HG03342 (cell line): ENCODE measurements around the gene P2RY2.
"Not testable (repeated sequence)": the region's sequence is repeated elsewhere in the genome, so short reads cannot be mapped to it uniquely, and the experiment has no call there.

Experiments used
- ATAC-seq: cut with Tn5 transposase; IDR thresholded peaks from one replicate; pipeline ENCODE4 v1.9.1; 2021; ENCODE audit warnings: mild to moderate bottlenecking, moderate library complexity; ENCODE audit not compliant: unreplicated experiment

P2RY2 gene

DNA sequence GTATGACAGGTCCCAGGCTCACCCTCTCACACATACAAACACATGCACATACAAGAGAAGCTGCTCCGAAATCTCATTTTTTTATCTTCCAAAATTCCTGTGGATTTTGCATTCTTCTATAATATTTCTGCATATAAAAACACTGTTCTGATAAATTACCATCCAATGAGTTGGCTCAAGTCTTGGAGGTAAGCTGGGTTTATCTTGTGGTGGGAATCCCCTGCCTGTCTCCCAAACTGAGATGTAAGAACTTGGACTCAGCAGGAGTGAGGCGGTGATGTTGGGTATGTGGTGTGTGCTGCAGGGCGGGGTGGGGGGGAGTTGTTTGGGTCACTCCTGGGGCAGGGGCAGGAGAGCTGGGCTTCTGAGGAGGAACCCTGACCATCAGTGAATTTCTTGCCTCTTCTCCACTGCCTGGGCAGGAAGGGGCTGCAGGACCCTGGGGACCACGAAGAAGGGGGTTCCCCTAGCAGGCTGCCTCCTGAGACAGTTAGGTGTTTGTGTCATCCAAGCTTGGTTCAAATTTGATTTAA lies 47.3 kb downstream of the P2RY2 start:
- no peak for ATAC-seq

DNA sequence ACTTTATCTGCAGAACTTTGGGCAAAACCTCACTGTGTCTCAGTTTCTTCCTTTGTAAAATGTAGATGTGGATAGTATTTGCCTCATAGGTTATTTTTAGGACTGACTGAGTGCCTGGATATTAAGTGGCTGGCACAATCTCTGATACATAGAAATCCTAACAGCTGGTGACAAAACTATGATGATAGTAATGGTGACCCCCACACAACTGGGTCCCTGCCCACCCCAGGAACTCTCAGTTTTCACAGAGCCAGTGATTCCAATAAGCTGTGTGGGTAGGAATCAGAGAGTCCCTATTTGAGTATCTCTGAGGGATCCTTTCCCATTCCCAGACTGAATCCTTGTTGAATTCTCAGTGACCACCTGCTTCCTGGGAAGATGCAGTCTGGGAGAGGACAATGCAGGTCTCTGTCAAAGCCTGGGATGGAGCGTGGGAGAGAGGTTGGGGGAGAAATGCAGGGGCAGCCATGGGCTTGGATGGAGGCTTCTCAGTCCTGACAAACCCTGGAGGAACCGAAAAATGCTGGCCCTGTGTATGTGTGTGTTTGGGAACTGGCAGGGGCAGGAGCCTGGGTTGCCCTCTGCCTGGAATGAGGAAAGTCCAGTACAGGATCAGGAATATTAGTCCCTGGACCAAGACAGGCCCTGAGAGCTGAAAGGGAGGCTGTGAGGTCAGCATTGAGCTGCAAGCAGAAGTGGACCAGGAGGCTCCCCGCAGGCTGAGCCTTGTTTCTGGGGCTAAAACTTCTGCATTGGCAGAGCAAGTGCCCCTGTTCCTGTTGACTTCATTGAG lies 48.0 kb downstream of the P2RY2 start:
- ATAC-seq, result no peak

DNA sequence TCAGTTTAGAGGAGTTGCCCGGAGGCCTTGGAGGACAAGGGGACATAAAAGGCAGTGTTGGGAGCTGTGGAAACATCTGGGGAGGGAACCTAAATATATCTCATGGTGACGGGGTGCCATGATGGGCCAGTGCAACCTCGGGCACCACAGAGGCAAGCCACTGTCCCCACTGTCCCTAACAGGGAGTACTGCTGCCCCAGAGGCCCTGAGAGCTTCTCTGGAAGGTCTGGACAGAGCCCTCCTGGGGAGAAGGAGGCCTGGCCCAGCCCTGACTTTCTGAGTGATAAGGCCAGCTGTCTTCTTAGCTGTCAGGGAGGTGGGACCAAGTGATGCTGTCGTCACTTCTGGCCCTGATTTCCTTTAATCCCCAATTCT lies 48.6 kb downstream of the P2RY2 start:
- no peak for ATAC-seq

DNA sequence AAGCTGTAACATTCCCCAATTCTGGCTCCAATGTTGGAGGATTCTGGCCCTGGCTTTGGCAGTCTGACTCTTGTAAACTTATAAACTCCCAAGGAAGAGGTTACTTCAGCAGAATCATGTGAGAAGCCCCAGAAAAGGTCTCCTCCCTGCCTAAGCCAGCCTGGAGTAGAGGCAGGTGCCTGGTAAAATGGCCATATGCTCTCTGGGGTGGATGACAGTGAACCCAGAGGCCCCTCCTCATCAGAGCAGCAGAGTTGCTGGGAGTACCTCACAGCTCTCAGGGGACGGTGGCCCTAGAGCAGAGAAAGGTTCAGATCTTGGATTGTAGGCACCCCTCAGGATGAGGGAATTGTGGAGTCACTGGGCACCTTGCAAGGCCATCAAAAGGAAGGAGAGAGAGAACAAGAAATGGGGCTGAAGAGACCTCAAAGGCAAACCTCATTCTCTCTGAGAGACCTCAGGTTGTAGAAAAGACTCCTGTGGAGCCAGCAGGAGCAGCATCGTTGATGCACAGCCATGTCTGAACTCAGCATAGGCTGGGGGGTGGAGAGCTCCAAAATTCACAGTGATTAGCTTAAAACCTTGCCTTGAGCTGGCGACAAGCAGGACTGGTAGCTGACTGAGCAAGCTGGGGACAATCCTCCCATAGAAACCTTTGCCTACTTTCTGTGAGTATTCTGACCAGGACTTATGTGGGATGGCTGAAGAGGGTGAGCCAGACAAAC lies 49.2 kb downstream of the P2RY2 start:
- no peak for ATAC-seq

DNA sequence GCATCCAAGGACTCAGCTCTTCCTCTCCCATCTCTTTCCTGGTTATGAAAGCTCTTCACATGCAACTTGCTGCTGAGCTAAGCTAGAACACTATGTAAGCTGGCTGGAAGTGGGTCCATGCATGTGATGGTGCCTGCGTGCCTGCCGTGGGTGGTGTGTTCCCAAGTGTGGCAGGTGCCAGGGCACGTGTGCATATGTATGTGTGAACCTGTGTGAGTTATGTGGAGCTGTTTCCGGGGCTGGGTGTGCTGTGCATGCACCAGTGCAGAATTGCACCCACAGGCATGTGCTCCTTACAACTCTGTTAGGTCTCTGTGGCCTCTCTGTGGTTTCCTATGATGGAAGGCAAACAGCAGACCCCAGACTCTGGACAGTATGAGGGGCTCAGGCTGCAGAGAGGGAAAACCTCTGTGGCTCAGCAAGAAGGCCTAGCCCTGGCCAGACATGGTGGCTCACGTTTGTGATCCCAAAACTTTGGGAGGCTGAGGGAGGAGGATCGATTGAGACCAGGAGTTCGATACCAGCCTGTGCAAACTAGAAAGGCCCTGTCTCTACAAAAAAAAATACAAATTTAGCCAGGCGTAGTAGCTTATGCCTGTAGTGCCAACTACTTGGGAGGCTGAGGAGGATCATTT lies 49.9 kb downstream of the P2RY2 start:
- no peak for ATAC-seq

DNA sequence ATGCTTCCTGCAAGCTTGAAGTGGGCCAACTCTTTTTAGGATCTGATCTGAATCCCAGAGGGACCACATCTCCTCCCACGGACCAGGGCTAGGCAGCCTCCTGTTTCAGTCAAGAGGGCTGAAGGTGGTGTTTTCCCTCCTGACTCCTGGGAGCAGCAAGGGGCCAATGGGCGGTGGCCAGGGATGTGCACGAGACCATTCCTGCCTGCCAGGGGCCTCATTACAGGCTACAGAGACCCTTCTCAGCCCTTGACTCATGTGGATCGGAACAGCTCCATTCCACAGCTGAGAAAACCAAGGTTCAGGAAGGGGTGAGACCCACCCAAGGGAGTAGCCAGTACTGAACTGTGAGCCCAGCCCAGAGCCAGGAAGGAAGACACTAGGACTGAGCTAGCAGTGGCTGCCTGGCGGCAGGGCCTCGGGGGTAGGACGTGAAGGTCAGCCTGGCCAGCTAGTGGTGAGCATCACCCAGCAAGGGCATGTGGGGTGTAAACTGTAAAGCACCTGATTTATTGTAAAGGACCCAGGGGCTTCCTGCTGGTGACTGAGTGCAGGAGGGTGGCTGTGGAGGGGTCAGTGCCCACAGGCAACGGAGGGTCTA lies 50.7 kb downstream of the P2RY2 start:
- no peak for ATAC-seq

DNA sequence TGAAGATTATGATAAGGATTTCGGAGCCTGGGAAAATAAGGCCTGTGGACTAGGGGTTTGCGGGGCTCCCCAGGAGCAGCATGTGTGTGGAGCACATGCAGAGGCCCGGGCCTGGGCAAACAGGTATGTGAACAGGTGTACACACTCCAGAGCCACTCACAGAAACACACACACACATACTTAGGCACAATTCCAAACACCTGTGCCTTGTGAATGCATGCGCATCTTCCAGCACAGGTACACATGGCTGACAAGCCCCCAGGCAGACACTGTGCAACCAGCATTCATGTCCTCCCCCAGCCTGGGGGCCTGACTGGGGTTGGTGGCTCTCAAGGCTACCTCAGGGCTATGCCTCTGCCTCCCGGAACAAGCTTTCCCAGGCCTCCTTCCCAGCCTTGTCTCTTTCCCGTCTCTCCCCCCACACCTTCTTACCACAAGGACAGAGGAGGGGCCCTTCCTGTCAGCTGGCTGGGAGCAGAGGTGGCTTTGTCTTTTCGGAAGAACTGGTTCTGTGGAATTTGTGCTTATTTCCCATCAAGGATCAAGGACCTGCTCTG lies 51.5 kb downstream of the P2RY2 start:
- ATAC-seq, result no peak

DNA sequence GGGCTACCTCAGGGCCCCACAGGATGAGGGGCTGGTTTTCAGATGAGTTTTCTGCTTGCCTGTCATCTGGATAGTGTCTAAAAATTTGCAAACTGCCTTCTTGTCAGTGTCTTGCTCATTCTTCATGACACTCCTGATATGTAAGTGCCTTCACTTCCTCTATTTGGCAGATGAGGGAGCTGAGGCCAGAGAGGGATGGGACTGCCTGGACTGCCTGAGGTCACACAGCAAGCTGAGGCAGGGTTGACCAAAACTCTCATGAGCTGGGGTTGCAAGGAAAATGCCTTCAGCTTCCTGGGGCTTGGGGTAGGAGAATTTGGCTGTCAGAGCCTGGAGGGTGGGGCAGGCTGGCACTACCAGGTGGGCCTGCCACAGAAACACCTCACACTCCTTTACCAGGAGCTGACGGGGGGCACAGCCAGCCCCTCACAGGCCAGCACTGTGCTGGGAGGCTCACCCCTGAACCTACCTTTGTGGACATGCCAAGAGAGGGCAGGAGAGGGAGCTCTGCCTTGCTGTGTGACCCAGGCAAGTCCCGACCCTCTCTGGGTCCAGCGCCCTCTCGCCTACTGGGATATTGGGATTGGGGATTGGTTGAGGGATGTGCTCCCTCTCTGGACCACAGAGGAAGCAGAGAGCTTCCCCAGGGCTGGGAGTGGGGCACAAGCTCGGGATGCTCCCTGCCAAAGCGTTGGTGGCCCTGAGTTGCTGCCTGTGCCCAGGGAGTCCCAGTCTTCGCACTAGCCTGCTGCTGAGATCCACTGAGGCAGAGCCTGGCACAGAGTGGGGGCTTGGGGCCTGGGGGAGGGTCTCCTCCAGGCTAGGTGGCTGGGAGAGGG lies 52.2 kb downstream of the P2RY2 start:
- peak; percentile 40 for ATAC-seq

DNA sequence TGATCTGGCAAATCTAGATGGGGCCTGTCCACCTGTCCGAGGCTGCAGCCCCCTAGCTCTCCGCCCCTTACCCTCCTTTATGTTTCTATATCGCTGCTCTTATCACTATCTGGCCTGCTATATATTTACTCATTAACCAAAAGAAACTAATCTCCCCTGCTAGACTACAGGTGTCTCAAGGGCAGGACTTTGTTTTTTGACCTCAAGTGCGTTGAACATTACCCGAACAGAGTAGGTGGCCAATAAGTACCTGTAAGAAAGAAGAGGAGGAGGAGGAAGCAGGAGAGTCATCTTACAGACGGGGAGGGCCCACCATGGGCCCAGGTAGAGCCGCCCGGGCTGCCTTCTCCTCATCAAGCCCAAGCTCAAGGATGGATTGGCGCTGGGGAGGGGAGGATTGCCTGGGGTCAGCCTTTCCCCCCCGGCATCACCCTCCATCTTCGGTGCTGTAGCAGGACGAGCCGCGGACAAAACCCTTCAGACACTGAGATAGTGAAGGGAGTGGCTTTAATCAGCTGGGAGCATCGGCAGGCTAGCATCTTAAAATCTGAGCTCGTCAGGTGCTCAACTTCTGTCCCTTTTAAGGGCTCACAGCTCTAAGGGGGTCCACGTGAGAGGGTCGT lies 52.9 kb downstream of the P2RY2 start:
- ATAC-seq, result no peak

DNA sequence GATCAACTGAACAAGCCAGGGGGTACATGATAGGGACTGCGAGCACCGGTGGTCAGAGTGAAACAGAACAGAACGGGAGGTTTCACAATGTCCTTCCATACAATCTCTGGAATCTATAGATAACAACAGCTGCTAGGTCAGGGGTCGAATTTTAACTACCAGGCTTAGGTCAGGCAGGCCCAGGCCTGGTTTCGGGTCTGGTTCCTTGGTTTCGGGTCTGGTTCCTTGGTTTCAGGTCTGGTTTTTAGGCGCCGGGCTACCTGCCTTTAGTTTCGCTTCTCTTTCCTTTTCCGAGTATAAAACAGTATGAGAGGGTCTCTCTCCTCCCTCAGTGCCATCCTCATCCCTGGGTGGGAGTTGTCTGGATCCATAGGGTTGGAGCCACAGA lies 53.4 kb downstream of the P2RY2 start:
- ATAC-seq, result not testable (repeated sequence)

DNA sequence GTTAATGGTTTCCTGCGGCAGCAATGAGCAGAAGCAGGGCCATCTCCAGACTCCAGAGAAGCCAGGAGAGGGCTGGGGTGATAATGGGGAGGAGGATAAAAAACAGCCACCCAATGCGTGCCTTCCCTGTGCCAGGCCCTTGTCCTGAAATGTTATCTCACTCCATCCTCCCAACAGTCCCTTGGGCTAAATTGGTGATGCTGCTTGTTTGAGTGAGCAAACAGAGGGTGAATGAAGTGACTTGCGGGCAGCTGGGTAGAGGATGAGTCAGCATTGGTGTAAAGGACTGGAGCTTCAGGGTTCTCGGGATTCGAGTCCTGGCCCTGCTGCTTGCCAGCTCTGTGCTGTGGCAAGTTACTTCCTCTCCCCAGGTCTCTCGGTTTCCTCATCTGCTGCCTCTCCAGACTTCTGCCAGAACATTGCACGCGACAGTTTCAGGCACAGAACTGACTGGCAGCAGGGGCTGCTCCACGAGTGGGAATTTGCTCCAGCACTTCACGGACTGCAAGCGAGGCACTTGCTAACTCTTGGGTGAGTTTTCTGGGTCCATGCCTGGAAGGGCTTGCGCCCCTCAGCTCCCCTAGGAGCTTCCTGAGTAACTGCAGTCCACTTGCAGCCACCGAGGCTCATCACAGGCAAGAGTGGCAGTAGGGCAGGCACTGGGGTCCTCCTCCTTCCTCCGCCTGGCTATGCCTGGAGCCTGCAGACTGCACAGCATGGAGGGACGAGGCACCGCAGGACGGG lies 54.0 kb downstream of the P2RY2 start, which contains the start of gene P2RY6:
Gene P2RY6 (plus strand): TSS at position 403 of the 744 bp plus-strand sequence. CDS start 24,181 bp downstream, outside the sequence.
- ATAC-seq, result no peak

DNA sequence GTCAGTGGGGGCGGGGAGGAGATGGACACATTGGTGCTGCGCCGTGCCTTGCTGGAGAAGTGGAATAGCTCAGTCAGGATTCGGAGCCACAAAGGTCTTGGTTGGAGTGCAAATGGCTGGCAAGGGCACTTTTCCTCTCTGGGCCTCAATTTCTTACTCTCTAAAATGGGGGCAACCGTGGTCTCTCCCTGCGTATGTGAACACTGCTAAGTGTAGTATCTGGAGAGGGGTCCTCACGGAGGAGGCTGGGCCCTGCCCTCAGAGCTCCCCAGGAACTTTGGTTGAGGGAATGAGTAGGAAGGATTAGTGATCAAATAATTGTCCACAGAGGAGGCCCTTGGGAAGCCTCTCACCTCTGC lies 54.6 kb downstream of the P2RY2 start:
- ATAC-seq, result no peak

DNA sequence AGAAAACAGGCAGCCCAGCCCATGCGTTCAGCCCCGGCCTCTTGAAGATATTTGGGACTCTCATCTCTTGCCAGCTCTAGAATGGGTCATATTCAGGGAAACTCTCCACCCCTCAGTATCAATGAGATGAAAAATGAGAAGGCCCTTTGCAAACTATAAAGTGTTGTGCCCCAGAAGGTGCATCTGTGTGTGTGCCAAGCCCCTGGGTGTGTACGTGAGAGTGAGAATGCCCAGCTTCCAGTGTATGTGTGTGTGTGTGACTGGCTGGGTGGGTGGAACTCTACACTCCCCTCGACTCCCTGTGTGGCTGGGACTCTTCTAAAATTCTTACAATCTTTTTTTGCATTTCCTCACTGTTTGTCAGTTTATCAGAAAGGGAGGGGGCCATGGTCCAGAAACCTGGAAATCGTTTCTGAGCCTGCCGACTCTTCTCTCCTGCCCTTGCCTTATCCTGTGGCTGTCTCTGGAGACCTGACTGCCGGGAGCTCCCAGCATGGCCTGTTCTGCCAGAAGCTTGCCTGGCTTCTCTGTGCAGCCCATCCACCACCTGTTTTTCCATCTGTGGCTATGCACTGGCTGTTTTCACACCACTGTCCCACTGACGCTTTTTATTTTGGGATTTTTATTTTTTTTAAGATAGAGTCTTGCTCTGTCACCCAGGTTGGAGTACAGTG lies 55.3 kb downstream of the P2RY2 start:
- ATAC-seq, result no peak

DNA sequence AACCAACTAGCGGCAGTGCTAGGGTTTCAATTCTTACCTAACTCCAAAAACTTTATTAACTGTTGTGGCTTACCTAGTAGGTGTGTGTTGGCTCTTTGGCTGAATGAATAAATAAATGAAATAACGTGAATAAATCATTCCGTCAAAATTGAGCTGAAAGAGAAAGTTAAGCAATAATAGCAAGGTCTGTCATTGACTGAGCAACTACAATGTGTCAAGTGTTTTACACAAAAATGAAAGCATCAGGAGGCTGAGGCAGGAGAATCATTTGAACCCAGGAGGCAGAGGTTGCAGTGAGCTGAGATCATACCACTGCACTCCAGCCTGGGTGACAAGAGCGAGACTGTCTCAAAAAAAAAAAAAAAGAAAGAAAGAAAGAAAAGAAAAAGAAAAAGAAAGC lies 56.1 kb downstream of the P2RY2 start:
- not testable (repeated sequence) for ATAC-seq

DNA sequence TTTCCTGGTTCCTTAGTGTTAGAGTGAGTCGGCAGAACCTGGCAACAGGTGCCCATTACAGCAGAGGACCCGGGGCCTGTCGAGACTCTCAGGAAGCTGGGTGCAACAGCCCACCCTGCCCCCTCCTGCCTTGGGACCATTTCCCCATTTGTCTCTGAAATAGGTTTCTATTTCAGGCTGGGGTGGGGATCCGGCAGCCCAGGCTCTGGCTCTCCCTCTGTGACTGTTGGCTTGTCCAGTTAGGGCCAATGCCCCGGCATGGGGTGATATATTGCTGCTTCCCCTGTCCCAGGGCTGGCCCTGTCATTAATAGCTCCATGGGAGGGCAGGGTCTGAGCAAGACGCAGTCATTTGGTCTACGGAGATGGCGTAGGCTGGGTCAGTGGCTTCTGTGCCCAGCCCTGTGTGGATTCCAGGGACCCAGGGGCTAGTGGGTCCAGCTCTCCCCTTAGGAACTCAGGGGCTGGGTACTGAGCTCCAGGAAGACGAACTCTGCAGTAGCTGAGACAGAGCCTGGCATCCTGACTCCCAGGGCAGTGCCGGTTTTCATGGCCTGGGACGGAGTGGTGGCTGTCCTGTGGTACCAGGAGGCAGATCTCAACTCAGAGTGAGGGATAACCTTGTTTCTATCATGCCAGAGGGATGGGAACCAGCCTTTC lies 56.8 kb downstream of the P2RY2 start:
- no peak for ATAC-seq

DNA sequence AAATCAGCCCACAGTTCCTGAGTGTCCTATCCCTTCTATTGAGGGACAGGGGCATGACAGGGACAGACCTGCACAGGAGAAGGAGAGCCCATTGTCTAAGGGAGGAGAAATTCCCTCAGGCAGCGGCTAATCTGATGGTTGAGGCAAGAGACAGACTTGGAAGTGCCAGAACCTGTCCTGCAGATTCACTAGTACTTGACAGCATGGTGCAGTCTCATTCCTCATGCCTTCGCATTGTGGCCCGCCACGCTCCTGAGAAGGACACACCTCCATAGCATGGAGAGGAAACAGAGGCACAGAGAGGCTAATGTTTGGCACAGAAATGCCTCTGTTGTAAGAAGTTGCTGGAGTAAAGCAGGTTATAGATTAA lies 57.3 kb downstream of the P2RY2 start:
- no peak for ATAC-seq

DNA sequence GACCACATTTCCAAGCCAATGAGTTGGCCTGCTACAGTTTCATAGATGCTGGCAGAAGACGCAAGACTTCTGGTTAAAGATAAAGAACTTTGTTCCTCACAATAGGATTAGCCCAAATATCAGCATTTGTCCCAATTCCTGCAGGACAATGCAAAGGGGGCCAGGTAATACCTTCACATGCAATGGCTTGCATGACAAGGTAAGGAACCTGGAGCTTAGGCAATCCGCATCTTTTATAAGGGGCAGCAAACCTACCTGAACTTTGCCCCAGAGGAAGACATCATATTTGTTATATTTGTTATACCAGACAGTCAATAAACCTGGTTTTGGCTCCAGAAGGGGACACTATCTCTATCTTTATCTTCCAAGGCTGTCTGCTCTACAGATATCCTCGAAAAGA lies 59.4 kb downstream of the P2RY2 start:
- ATAC-seq, result no peak

DNA sequence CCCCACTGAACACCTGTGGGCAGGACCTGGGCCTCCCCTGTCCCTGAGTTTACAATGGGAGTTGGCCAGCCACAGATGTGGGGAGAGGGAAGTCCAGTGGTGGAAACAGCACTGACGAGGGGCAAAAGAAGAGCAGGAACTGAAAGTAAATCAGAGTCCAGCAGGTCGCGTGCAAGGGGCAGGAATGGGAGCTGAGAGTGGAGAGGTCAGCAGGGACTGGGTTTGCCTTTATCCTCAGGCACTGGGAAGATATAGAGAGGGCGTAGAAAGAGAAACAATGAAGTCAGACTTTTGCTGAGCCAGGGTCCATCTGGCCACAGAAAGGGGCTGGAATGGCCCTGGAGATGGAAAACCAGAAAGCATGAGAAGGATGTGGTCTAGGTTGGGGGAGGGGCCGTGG lies 62.5 kb downstream of the P2RY2 start:
- no peak for ATAC-seq
